ENCODE data around the gene LUZP2.

DNA sequence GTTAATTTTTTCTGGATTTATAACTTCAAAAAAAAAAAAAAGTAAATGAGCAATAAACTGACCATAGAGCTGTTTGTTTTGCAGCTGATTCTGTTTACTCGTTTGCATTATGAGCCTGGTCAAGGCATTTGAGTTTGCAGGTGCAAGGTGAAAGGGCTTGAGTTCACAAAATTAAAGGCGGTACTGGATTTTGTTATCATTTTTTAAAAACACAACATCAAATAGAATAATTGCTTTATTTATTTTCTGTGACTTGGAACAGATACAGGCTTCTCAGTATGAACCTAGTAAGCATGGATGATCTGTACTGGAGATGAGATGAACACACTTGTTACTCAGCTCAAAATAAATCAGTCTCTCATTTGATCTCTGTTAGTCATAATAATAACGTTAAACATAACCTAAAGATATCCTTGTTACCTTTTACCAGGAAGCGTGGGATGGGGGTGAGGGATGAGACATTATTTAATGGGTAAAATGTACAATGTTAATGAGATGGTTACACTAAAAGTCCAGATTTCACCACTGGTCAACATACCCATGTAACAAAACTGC is 137.8 kb downstream of the LUZP2 start:
- TF ChIP-seq ZNF274 (IDR thresholded peaks at IDR 0.05; ENCODE audit: low read depth, low read length) (no peak), YY1 (IDR thresholded peaks at IDR 0.05; ENCODE audit: insufficient read depth, insufficient read length) (no peak), SUZ12 (IDR thresholded peaks at IDR 0.05; ENCODE audit: extremely low read depth, insufficient read depth, insufficient read length) (no peak)
